ENCODE data around the gene EIF4E1B. TPM values are rescaled to one million over a fixed set of nuclear protein-coding genes. Genes with fewer than 3 reads are reported as not detected.
A peak's percentile ranks its signal among the peaks of the same experiment; 100 is the strongest.
"Not testable (repeated sequence)": the region's sequence is repeated elsewhere in the genome, so short reads cannot be mapped to it uniquely, and the experiment has no call there.

Gene EIF4E1B
- polyA plus RNA-seq, 2 donors: not detected

DNA sequence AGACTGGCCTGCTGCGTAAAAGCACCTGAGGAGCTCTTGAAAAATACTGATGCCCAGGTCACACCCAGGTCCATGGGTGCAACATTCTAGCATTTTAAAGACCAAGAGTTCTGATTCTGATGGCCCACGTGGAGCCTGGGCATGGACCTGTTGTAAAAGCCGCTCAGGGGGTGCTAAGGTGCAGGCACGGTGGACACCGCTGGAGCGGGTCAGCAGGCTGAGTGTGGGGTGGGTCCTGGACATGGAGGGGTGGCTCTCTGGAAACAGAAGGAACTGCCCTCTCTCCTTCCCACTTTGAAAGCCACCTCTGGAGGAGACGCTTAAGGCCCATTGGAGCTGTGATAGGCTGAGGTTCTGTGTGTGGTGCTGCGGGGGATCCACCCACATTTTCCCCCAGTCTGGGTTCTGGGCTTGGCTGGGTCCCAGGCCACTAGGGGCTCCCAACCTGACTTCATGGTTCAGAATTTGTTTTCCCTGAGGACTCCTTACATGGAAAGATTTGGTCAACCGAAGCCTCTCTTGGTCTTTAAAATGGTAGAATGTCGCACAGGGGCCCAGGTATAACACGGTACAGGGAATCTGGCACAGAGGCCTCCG, 37.1 kb upstream of the EIF4E1B start:
- H3K27ac ChIP-seq (ENCODE audit: low read depth in 2 of 2, low read length in 1 of 2): no peak overlapping the region
- H3K27me3 ChIP-seq (ENCODE audit: control insufficient read depth in 1 of 2, insufficient read depth in 2 of 2, low read length in 2 of 2): no peaks in the 10 kb centered on the region
- peaks cover 0 to 4% of the 10 kb centered on the region in 2 donors for H3K9me3 ChIP-seq (ENCODE audit: control insufficient read depth in 2 of 2, insufficient read depth in 1 of 2, low read depth in 1 of 2, low read length in 1 of 2)
- no peak overlapping the region for H3K4me3 ChIP-seq (ENCODE audit: low read depth in 1 of 2, low read length in 2 of 2)
- H3K4me1 ChIP-seq (ENCODE audit: control insufficient read depth in 2 of 2, insufficient read depth in 2 of 2, low read length in 1 of 2): peaks cover 0 to 4% of the 10 kb centered on the region in 2 donors
- WGBS, 2 donors: 94 to 95% methylated on average over 12 of the region's 12 CpGs
- no peaks in the 10 kb centered on the region for H3K36me3 ChIP-seq (ENCODE audit: control insufficient read depth in 2 of 2, insufficient read depth in 2 of 2, low read length in 1 of 2)

DNA sequence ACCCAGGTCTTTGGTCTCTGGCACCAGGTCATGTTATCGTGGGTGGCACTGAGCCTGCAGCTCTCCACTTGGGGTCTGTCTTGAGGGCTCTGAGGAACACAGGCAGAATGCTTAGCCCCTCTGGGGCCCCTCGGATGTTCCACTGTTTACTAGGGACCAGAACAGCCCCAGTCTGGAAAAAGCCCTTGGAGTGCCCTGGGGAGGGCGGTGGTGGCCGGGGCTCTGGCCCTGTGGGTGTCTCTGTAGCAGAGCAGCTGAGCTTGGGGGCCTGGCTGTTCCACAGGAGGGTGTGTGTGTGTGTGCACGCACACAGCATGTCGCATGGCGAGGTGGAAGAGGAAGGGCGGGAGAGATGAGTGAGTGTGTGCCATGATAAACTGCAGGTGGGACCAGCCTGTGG, 35.9 kb upstream of the EIF4E1B start:
- no peak overlapping the region for H3K27ac ChIP-seq (ENCODE audit: low read depth in 2 of 2, low read length in 1 of 2)
- H3K4me3 ChIP-seq (ENCODE audit: low read depth in 1 of 2, low read length in 2 of 2): no peak overlapping the region
- WGBS, 2 donors: 87 to 90% methylated on average over 8 of the region's 8 CpGs
- no peaks in the 10 kb centered on the region for H3K36me3 ChIP-seq (ENCODE audit: control insufficient read depth in 2 of 2, insufficient read depth in 2 of 2, low read length in 1 of 2)
- no peaks in the 10 kb centered on the region for H3K27me3 ChIP-seq (ENCODE audit: control insufficient read depth in 1 of 2, insufficient read depth in 2 of 2, low read length in 2 of 2)
- peaks cover 0 to 4% of the 10 kb centered on the region in 2 donors for H3K4me1 ChIP-seq (ENCODE audit: control insufficient read depth in 2 of 2, insufficient read depth in 2 of 2, low read length in 1 of 2)
- H3K9me3 ChIP-seq (ENCODE audit: control insufficient read depth in 2 of 2, insufficient read depth in 1 of 2, low read depth in 1 of 2, low read length in 1 of 2): peaks cover 0 to 4% of the 10 kb centered on the region in 2 donors

DNA sequence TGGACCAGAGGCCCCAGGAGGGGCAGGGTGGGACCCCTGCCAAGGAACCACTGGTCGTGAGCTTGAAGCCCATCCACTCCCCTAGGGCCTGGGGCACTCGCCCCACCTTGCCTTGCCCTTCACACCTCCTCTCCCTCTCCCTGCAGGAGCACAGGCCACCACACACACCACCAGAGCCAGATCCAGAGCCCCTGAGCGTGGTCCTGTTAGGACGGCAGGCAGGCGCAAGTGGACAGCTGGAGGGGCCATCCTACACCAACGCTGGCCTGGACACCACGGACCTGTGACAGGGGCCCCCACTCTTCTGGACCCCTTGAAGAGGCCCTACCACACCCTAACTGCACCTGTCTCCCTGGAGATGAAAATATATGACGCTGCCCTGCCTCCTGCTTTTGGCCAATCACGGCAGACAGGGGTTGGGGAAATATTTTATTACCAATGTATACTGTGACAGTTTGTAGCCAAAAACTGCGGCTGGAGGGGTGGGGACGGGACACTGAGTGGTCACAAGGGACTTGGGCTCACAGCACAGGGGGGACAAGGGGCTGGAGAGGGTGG, 35.0 kb upstream of the EIF4E1B start:
- H3K4me3 ChIP-seq (ENCODE audit: low read depth in 1 of 2, low read length in 2 of 2): no peak overlapping the region
- WGBS, 2 donors: 85 to 90% methylated on average over 11 of the region's 11 CpGs
- H3K4me1 ChIP-seq (ENCODE audit: control insufficient read depth in 2 of 2, insufficient read depth in 2 of 2, low read length in 1 of 2): peaks cover 0 to 4% of the 10 kb centered on the region in 2 donors
- H3K36me3 ChIP-seq (ENCODE audit: control insufficient read depth in 2 of 2, insufficient read depth in 2 of 2, low read length in 1 of 2): no peaks in the 10 kb centered on the region
- H3K27ac ChIP-seq (ENCODE audit: low read depth in 2 of 2, low read length in 1 of 2): no peak overlapping the region
- H3K9me3 ChIP-seq (ENCODE audit: control insufficient read depth in 2 of 2, insufficient read depth in 1 of 2, low read depth in 1 of 2, low read length in 1 of 2): peaks cover 0 to 2% of the 10 kb centered on the region in 2 donors
- no peaks in the 10 kb centered on the region for H3K27me3 ChIP-seq (ENCODE audit: control insufficient read depth in 1 of 2, insufficient read depth in 2 of 2, low read length in 2 of 2)

GRCh38 chr5:176596069-176596644, 34.3 kb upstream of the EIF4E1B start:
- no peak overlapping the region for H3K4me3 ChIP-seq (ENCODE audit: low read depth in 1 of 2, low read length in 2 of 2)
- H3K9me3 ChIP-seq (ENCODE audit: control insufficient read depth in 2 of 2, insufficient read depth in 1 of 2, low read depth in 1 of 2, low read length in 1 of 2): peaks cover 0 to 2% of the 10 kb centered on the region in 2 donors
- WGBS, 2 donors: 81 to 84% methylated on average over 23 of the region's 23 CpGs
- H3K27me3 ChIP-seq (ENCODE audit: control insufficient read depth in 1 of 2, insufficient read depth in 2 of 2, low read length in 2 of 2): no peaks in the 10 kb centered on the region
- H3K27ac ChIP-seq (ENCODE audit: low read depth in 2 of 2, low read length in 1 of 2): no peak overlapping the region
- peaks cover 0 to 4% of the 10 kb centered on the region in 2 donors for H3K4me1 ChIP-seq (ENCODE audit: control insufficient read depth in 2 of 2, insufficient read depth in 2 of 2, low read length in 1 of 2)
- no peaks in the 10 kb centered on the region for H3K36me3 ChIP-seq (ENCODE audit: control insufficient read depth in 2 of 2, insufficient read depth in 2 of 2, low read length in 1 of 2)

- Histone ChIP-seq H3K27ac (ENCODE audit: low read depth in 2 of 2, low read length in 1 of 2) (peak overlapping the region in 1 of 2 donors; percentile 9), H3K9me3 (ENCODE audit: control insufficient read depth in 2 of 2, insufficient read depth in 1 of 2, low read depth in 1 of 2, low read length in 1 of 2) (no peaks in the 10 kb centered on the region), H3K36me3 (ENCODE audit: control insufficient read depth in 2 of 2, insufficient read depth in 2 of 2, low read length in 1 of 2) (no peaks in the 10 kb centered on the region), H3K4me3 (ENCODE audit: low read depth in 1 of 2, low read length in 2 of 2) (peak overlapping the region; percentile 44 to 47), H3K27me3 (ENCODE audit: control insufficient read depth in 1 of 2, insufficient read depth in 2 of 2, low read length in 2 of 2) (no peaks in the 10 kb centered on the region), H3K4me1 (ENCODE audit: control insufficient read depth in 2 of 2, insufficient read depth in 2 of 2, low read length in 1 of 2) (peaks cover 0 to 4% of the 10 kb centered on the region in 2 donors)
- WGBS, 2 donors: 4 to 8% methylated on average over 95 to 98 of the region's 98 CpGs
Measured at GRCh38 chr5:176596689-176597416, 33.6 kb upstream of the EIF4E1B start.

GRCh38 chr5:176597417-176598389, 32.8 kb upstream of the EIF4E1B start:
- H3K36me3 ChIP-seq (ENCODE audit: control insufficient read depth in 2 of 2, insufficient read depth in 2 of 2, low read length in 1 of 2): no peaks in the 10 kb centered on the region
- no peaks in the 10 kb centered on the region for H3K9me3 ChIP-seq (ENCODE audit: control insufficient read depth in 2 of 2, insufficient read depth in 1 of 2, low read depth in 1 of 2, low read length in 1 of 2)
- no peaks in the 10 kb centered on the region for H3K27me3 ChIP-seq (ENCODE audit: control insufficient read depth in 1 of 2, insufficient read depth in 2 of 2, low read length in 2 of 2)
- WGBS, 2 donors: 66 to 71% methylated on average over 41 to 47 of the region's 47 CpGs
- H3K27ac ChIP-seq (ENCODE audit: low read depth in 2 of 2, low read length in 1 of 2): no peak overlapping the region
- peak overlapping the region in 1 of 2 donors; percentile 44 for H3K4me3 ChIP-seq (ENCODE audit: low read depth in 1 of 2, low read length in 2 of 2)
- H3K4me1 ChIP-seq (ENCODE audit: control insufficient read depth in 2 of 2, insufficient read depth in 2 of 2, low read length in 1 of 2): peaks cover 0 to 4% of the 10 kb centered on the region in 2 donors

- H3K4me3 ChIP-seq (ENCODE audit: low read depth in 1 of 2, low read length in 2 of 2); H3K9me3 ChIP-seq (ENCODE audit: control insufficient read depth in 2 of 2, insufficient read depth in 1 of 2, low read depth in 1 of 2, low read length in 1 of 2); H3K27me3 ChIP-seq (ENCODE audit: control insufficient read depth in 1 of 2, insufficient read depth in 2 of 2, low read length in 2 of 2); H3K36me3 ChIP-seq (ENCODE audit: control insufficient read depth in 2 of 2, insufficient read depth in 2 of 2, low read length in 1 of 2); H3K27ac ChIP-seq (ENCODE audit: low read depth in 2 of 2, low read length in 1 of 2); H3K4me1 ChIP-seq (ENCODE audit: control insufficient read depth in 2 of 2, insufficient read depth in 2 of 2, low read length in 1 of 2): not testable (repeated sequence)
- 85 to 87% methylated on average over 19 of the region's 19 CpGs for WGBS, 2 donors
Measured at GRCh38 chr5:176599749-176600430, 30.6 kb upstream of the EIF4E1B start.

- no peaks in the 10 kb centered on the region for H3K36me3 ChIP-seq (ENCODE audit: control insufficient read depth in 2 of 2, insufficient read depth in 2 of 2, low read length in 1 of 2)
- 75 to 79% methylated on average over 12 of the region's 12 CpGs for WGBS, 2 donors
- no peak overlapping the region for H3K27ac ChIP-seq (ENCODE audit: low read depth in 2 of 2, low read length in 1 of 2)
- H3K4me3 ChIP-seq (ENCODE audit: low read depth in 1 of 2, low read length in 2 of 2): no peak overlapping the region
- H3K4me1 ChIP-seq (ENCODE audit: control insufficient read depth in 2 of 2, insufficient read depth in 2 of 2, low read length in 1 of 2): no peaks in the 10 kb centered on the region
- no peaks in the 10 kb centered on the region for H3K9me3 ChIP-seq (ENCODE audit: control insufficient read depth in 2 of 2, insufficient read depth in 1 of 2, low read depth in 1 of 2, low read length in 1 of 2)
- no peaks in the 10 kb centered on the region for H3K27me3 ChIP-seq (ENCODE audit: control insufficient read depth in 1 of 2, insufficient read depth in 2 of 2, low read length in 2 of 2)
Measured at GRCh38 chr5:176601901-176602482, 28.5 kb upstream of the EIF4E1B start.
